K562 (cell line): Measurements from ENCODE around the gene ZNF648. TPM values are rescaled to one million over a fixed set of nuclear protein-coding genes. Genes with fewer than 3 reads are reported as not detected.

Experiments
- CBX2 ChIP-seq: fragments of 200-600 bp; sonication (generic); IDR thresholded peaks from one replicate; pipeline ENCODE4 v1.6.1; 2012; ENCODE audit warnings: mild to moderate bottlenecking, low read length, inconsistent platforms; ENCODE audit not compliant: insufficient read depth, poor library complexity, severe bottlenecking
- CBX5 ChIP-seq: IDR thresholded peaks from 2 replicates; pipeline ENCODE4 v1.6.1; 2014; ENCODE audit warnings: low read depth, borderline replicate concordance
- GABPB1 ChIP-seq: sonication (generic); formaldehyde crosslinking; IDR thresholded peaks from 2 replicates; pipeline ENCODE4 v1.8.0; 2022; ENCODE audit warnings: mild to moderate bottlenecking, missing genetic modification reagents
- HDAC1 ChIP-seq, 2 experiments: fragments of 450-650 bp; IDR thresholded peaks; 2 replicates each; pipeline ENCODE4 v1.6.1; 2016 to 2017; ENCODE audit warnings: inconsistent platforms in 1 of 2, mild to moderate bottlenecking in 1 of 2, moderate library complexity in 1 of 2
- HLTF ChIP-seq: fragments of 450-650 bp; IDR thresholded peaks from 2 replicates; pipeline ENCODE4 v1.6.1; 2016
- KLF6 ChIP-seq: fragments of 250-450 bp; sonication (Bioruptor Pico); IDR thresholded peaks from 2 replicates; pipeline ENCODE4 v1.4.0; 2020; ENCODE audit warnings: mild to moderate bottlenecking, moderate library complexity, borderline replicate concordance
- MAFK ChIP-seq: IDR thresholded peaks from 2 replicates; pipeline ENCODE4 v1.6.1; 2011; ENCODE audit warnings: low read length, improper control_type of control experiment
- MCM5 ChIP-seq: fragments of 450-650 bp; IDR thresholded peaks from 2 replicates; pipeline ENCODE4 v1.6.1; 2016; ENCODE audit warnings: low read depth
- MEIS2 ChIP-seq: fragments of 450-650 bp; IDR thresholded peaks from 2 replicates; pipeline ENCODE4 v1.6.1; 2014; ENCODE audit warnings: mild to moderate bottlenecking; ENCODE audit not compliant: partially characterized antibody
- MYNN ChIP-seq, 2 experiments: sonication (generic); formaldehyde crosslinking in 1 of 2; IDR thresholded peaks; 2 replicates each; pipeline versions ENCODE4 v1.5.0 to v1.6.1; 2016 to 2020; ENCODE audit warnings: antibody characterized with exemption in 1 of 2, missing genetic modification reagents in 1 of 2
- NFRKB ChIP-seq: fragments of 450-650 bp; IDR thresholded peaks from 2 replicates; pipeline ENCODE4 v1.6.1; 2016; ENCODE audit warnings: low read depth
- NONO ChIP-seq, 2 experiments: fragments of 200-400 bp in 1 of 2; fragments of 450-650 bp in 1 of 2; formaldehyde crosslinking in 1 of 2; IDR thresholded peaks; 2 replicates each; pipeline ENCODE4 v1.6.1; 2017; ENCODE audit warnings: low read depth in 2 of 2, mild to moderate bottlenecking in 2 of 2, moderate library complexity in 2 of 2, low read length in 1 of 2
- PPARD ChIP-seq: fragments of 250-450 bp; sonication (Bioruptor Pico); IDR thresholded peaks from 2 replicates; pipeline ENCODE4 v1.8.0; 2022; ENCODE audit warnings: inconsistent platforms, mild to moderate bottlenecking, moderate library complexity
- RAD51 ChIP-seq: fragments of 450-650 bp; IDR thresholded peaks from 2 replicates; pipeline ENCODE4 v1.7.1; 2016; ENCODE audit warnings: low read depth, mild to moderate bottlenecking, borderline replicate concordance
- RFX5 ChIP-seq: IDR thresholded peaks from 2 replicates; pipeline ENCODE4 v1.6.1; 2011; ENCODE audit warnings: low read depth, mild to moderate bottlenecking, improper control_type of control experiment, low read length
- TCF3 ChIP-seq: sonication (generic); formaldehyde crosslinking; IDR thresholded peaks from 2 replicates; pipeline ENCODE4 v1.4.0; 2020; ENCODE audit warnings: mild to moderate bottlenecking, missing genetic modification reagents
- THRA ChIP-seq: fragments of 450-650 bp; IDR thresholded peaks from 2 replicates; pipeline ENCODE4 v1.6.1; 2017; ENCODE audit warnings: mild to moderate bottlenecking, moderate library complexity
- ZBTB26 ChIP-seq: fragments of 450-650 bp; formaldehyde crosslinking; IDR thresholded peaks from 2 replicates; pipeline ENCODE4 v1.4.0; 2022; ENCODE audit warnings: missing genetic modification characterization
- ZBTB7A ChIP-seq: IDR thresholded peaks from 2 replicates; pipeline ENCODE4 v1.6.1; 2011; ENCODE audit warnings: low read depth, mild to moderate bottlenecking, low read length, moderate library complexity, borderline replicate concordance; ENCODE audit not compliant: control insufficient read depth
- ZC3H11A ChIP-seq: IDR thresholded peaks from 2 replicates; pipeline ENCODE4 v1.6.1; 2012; ENCODE audit warnings: low read depth, low read length, improper control_type of control experiment
- ZEB2 ChIP-seq: fragments of 450-650 bp; IDR thresholded peaks from 2 replicates; pipeline ENCODE4 v1.6.1; 2016
- ZNF354B ChIP-seq: fragments of 250-450 bp; sonication (Bioruptor Pico); IDR thresholded peaks from 2 replicates; pipeline ENCODE4 v1.4.0; 2020
- ZNF445 ChIP-seq: fragments of 250-450 bp; sonication (Bioruptor Pico); IDR thresholded peaks from 2 replicates; pipeline ENCODE4 v1.4.0; 2020; ENCODE audit warnings: low read depth, mild to moderate bottlenecking, moderate library complexity
- ZNF507 ChIP-seq: conservative IDR thresholded peaks from 2 replicates; pipeline ENCODE4 v1.6.1; 2017; ENCODE audit warnings: missing genetic modification characterization, missing compliant biosample characterization
- ZNF512 ChIP-seq: IDR thresholded peaks from 2 replicates; pipeline ENCODE4 v1.6.1; 2016; ENCODE audit warnings: missing genetic modification characterization, missing compliant biosample characterization
- ZNF766 ChIP-seq: fragments of 200-800 bp; sonication (Bioruptor generic); conservative IDR thresholded peaks from 2 replicates; pipeline ENCODE4 v1.6.1; 2016; ENCODE audit warnings: missing genetic modification characterization, missing compliant biosample characterization
- polyA plus RNA-seq, 8 experiments: library from polyadenylated mRNA; depleted of rRNA in 4 of 8; stranded (reverse) in 5 of 8; unstranded in 3 of 8; fragments of >200 nt; fragmentation: Nextera tagmentation in 2 of 8; fragmentation: Illumina TruSeq in 1 of 8; extraction: Ambion mirVana in 2 of 8; extraction: Trizol in 1 of 8; gene quantifications; 2 replicates each; pipeline versions ENCODE4 v1.2.1 to v1.2.3, GENCODE V29; 2011 to 2014; ENCODE audit warnings: inconsistent platforms in 1 of 8, missing spikeins in 1 of 8
- total RNA-seq, 7 experiments: library from RNA; depleted of rRNA in 6 of 7; stranded (reverse); fragments of >200 nt in 6 of 7; fragmentation: Illumina TruSeq in 2 of 7; extraction: Trizol in 2 of 7; gene quantifications; 2 replicates each; pipeline versions ENCODE4 v1.2.1 to v1.2.3, GENCODE V29; 2011 to 2021; ENCODE audit warnings: low replicate concordance in 1 of 7

Gene ZNF648
- total and polyA plus RNA-seq, 9 of the 15 experiments (the other 6 are each of a cell fraction or from before 2014, with no cell fraction given): 0.06 to 0.27 (median 0.18) TPM; not detected in 2

GRCh38 chr1:182029379-182030331 is 31.9 kb downstream of the ZNF648 start (continued):
- TF ChIP-seq MYNN (IDR thresholded peaks at IDR 0.05) (no peak; the same call in 1 of the 2 replicates), MYNN (CRISPR knock-in tag; IDR thresholded peaks at IDR 0.05) (no peak), RAD51 (no peak), CBX2 (no peak), CBX5 (no peak), ZBTB26 (CRISPR knock-in tag) (0 out of 2 replicates have a peak, but pooled peaks have one; percentile 64), MCM5 (no peak), RFX5 (no peak), NONO (IDR thresholded peaks at IDR 0.05; ENCODE audit: low read depth in 2 of 2, low read length in 1 of 2) (peak in 1 of 2 experiments; percentile 59; a peak in 1 of 4 replicates), MEIS2 (no peak), ZNF507 (no peak), PPARD (no peak), MAFK (no peak), KLF6 (CRISPR knock-in tag) (no peak), ZEB2 (0 out of 2 replicates have a peak, but pooled peaks have one; percentile 26), TCF3 (no peak), ZNF354B (CRISPR knock-in tag) (no peak), ZC3H11A (no peak), GABPB1 (CRISPR knock-in tag) (peak; percentile 52; the same call in 1 of the 2 replicates), ZNF766 (CRISPR knock-in tag) (peak; percentile 92), NFRKB (0 out of 2 replicates have a peak, but pooled peaks have one; percentile 33), HDAC1 (IDR thresholded peaks at IDR 0.05) (0 out of 4 replicates have a peak, but pooled peaks of 1 of the 2 experiments have one; percentile 14), ZNF512 (tag) (no peak), ZNF445 (CRISPR knock-in tag) (no peak), ZBTB7A (peak; percentile 89; the same call in 1 of the 2 replicates), THRA (no peak), HLTF (no peak)
